Osteoblast (primary cell): ENCODE measurements around the gene EFCAB8. TPM values are rescaled to one million over a fixed set of nuclear protein-coding genes. Genes with fewer than 3 reads are reported as not detected.

Experiments used
- DNase-seq: peaks from one replicate; pipeline ENCODE4 v3.0.0; 2011; ENCODE audit warnings: low spot score, mixed read lengths; ENCODE audit not compliant: insufficient read length; ENCODE audit errors: missing footprints
- H2AFZ ChIP-seq: 2 replicates; pipeline ENCODE4 v1.6.0; 2011; ENCODE audit warnings: mild to moderate bottlenecking, low read length
- H3K27ac ChIP-seq: 2 replicates; pipeline ENCODE4 v1.5.1; 2011; ENCODE audit warnings: mild to moderate bottlenecking, low read depth, low read length, moderate library complexity
- H3K27me3 ChIP-seq: 2 replicates; pipeline ENCODE4 v1.6.0; 2012; ENCODE audit warnings: mild to moderate bottlenecking, control low read depth, inconsistent platforms, low read length, moderate library complexity; ENCODE audit not compliant: insufficient read depth
- H3K36me3 ChIP-seq: 2 replicates; pipeline ENCODE4 v1.5.1; 2011; ENCODE audit warnings: mild to moderate bottlenecking, low read length, control low read depth, moderate library complexity; ENCODE audit not compliant: insufficient read depth
- H3K4me1 ChIP-seq: 2 replicates; pipeline ENCODE4 v1.5.1; 2011; ENCODE audit warnings: mild to moderate bottlenecking, low read length, control low read depth, moderate library complexity; ENCODE audit not compliant: insufficient read depth
- H3K4me2 ChIP-seq: 2 replicates; pipeline ENCODE4 v1.6.0; 2011; ENCODE audit warnings: mild to moderate bottlenecking, low read length; ENCODE audit not compliant: insufficient read depth
- H3K4me3 ChIP-seq: fragments of 200-600 bp; sonication (generic); 3 replicates; pipeline ENCODE4 v1.5.1; 2012; ENCODE audit warnings: mild to moderate bottlenecking, low read length, inconsistent platforms; ENCODE audit not compliant: insufficient read depth
- H3K79me2 ChIP-seq: 2 replicates; pipeline ENCODE4 v1.6.0; 2012; ENCODE audit warnings: mild to moderate bottlenecking, low read length, control low read depth, inconsistent platforms; ENCODE audit not compliant: insufficient read depth
- H3K9me3 ChIP-seq: 2 replicates; pipeline ENCODE4 v1.5.1; 2011; ENCODE audit warnings: low read depth, low read length, control low read depth
- H4K20me1 ChIP-seq: 2 replicates; pipeline ENCODE4 v1.6.0; 2012; ENCODE audit warnings: mild to moderate bottlenecking, low read length, control low read depth; ENCODE audit not compliant: insufficient read depth
- total RNA-seq: library from RNA; depleted of rRNA; stranded (reverse); fragments of >200 nt; gene quantifications from 2 replicates; pipeline ENCODE4 v1.2.3, GENCODE V29; 2012
- TF ChIP-seq, protein P1 (sequence below): IDR thresholded peaks from 2 replicates; pipeline ENCODE4 v1.5.1; 2011; ENCODE audit warnings: mild to moderate bottlenecking, low read depth, low read length, moderate library complexity; ENCODE audit errors: extremely low read depth

Gene EFCAB8
- total RNA-seq, 1 donor = 1.4 TPM

DNA sequence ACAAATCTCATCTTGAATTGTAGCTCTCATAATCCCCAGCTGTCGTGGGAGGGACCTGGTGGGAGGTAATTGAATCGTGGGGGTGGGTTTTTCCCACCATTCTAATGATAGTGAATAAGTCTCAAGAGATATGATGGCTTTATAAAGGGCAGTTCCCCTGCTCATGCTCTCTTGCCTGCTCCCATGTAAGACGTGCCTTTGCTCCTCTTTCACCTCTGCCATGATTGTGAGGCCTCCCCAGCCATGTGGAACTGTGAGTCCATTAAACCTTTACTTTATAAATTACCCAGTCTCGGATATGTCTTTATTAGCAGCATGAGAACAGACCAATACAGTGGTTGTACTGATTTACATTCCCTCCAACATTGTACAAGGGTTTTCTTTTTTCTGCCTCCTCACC, 75.9 kb downstream of the EFCAB8 start:
- Histone ChIP-seq H3K4me1 (no peaks in the 10 kb centered on the region), H2AFZ (no peak overlapping the region), H3K27ac (no peak overlapping the region), H4K20me1 (no peaks in the 10 kb centered on the region), H3K4me3 (no peak overlapping the region), H3K9me3 (no peaks in the 10 kb centered on the region), H3K79me2 (no peaks in the 10 kb centered on the region), H3K27me3 (no peaks in the 10 kb centered on the region), H3K36me3 (no peaks in the 10 kb centered on the region), H3K4me2 (no peak overlapping the region)
- DNase-seq = no peak
- TF ChIP-seq, protein P1, sequence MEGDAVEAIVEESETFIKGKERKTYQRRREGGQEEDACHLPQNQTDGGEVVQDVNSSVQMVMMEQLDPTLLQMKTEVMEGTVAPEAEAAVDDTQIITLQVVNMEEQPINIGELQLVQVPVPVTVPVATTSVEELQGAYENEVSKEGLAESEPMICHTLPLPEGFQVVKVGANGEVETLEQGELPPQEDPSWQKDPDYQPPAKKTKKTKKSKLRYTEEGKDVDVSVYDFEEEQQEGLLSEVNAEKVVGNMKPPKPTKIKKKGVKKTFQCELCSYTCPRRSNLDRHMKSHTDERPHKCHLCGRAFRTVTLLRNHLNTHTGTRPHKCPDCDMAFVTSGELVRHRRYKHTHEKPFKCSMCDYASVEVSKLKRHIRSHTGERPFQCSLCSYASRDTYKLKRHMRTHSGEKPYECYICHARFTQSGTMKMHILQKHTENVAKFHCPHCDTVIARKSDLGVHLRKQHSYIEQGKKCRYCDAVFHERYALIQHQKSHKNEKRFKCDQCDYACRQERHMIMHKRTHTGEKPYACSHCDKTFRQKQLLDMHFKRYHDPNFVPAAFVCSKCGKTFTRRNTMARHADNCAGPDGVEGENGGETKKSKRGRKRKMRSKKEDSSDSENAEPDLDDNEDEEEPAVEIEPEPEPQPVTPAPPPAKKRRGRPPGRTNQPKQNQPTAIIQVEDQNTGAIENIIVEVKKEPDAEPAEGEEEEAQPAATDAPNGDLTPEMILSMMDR = no peak

DNA sequence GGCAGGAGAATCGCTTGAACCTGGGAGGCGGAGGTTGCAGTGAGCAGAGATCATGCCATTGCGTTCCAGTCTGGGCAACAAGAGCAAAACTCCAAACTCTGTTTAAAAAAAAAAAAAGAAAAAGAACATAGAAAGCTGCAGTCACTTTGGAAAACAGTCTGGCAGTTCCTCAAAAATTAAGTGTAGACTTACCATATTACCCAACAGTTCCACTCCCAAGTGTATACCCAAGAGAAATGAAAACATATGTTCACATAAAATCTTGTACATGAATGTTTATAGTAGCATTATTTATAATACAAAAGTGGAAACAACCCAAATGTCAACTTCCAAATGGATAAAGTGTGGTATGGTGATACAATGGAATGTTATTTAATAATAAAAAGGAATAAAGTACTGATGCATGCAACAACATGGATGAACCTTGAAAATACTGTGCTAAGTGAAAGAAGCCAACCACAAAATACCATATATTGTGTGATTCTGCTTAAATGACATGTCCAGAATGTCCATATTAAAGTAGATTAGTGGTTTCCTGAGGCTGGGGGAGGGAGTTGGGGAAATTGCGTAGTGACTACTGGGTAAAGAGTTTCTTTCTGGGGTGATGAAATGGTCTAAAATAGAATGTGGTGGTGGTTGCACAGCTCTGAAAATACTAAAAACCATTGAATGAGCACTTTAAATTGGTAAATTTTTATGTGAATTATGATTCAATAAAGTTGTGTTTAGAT, 82.6 kb downstream of the EFCAB8 start:
- Histone ChIP-seq H3K4me1 (no peaks in the 10 kb centered on the region), H3K4me3 (no peak overlapping the region), H3K27me3 (peaks cover 3% of the 10 kb centered on the region), H3K36me3 (no peaks in the 10 kb centered on the region), H4K20me1 (no peaks in the 10 kb centered on the region), H3K4me2 (no peak overlapping the region), H3K79me2 (no peaks in the 10 kb centered on the region), H3K9me3 (no peaks in the 10 kb centered on the region), H2AFZ (no peak overlapping the region), H3K27ac (no peak overlapping the region)
- DNase-seq = no peak
- TF ChIP-seq, protein P1 = no peak

DNA sequence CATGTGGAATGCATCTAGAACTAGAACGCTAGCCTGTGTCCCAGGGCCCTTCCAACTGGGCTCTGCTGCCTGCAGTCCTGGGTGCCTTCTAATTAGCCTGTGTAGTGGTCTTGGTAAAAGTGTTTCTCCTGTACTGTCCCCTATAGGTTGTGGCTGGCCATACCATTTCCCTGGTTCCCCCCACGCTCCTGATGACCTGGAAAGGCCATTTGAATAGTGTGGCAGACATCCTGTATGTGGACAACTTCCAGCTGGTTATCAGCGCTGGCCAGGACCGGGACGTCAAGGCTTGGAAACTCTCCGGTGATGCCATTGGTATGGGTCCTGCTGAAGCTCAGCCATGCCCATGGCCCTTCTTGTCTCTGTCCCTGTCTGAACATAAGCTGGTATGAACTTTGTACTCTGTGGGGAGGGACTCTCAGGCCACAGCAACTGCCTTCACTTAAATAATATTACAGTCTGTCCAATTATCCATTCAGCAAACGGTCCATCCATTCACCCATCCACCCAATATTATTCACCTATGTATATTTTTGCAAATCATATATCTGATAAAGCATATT, 84.8 kb downstream of the EFCAB8 start:
- no peak overlapping the region for H2AFZ ChIP-seq
- TF ChIP-seq, protein P1 = no peak
- H3K4me1 ChIP-seq = no peaks in the 10 kb centered on the region

DNA sequence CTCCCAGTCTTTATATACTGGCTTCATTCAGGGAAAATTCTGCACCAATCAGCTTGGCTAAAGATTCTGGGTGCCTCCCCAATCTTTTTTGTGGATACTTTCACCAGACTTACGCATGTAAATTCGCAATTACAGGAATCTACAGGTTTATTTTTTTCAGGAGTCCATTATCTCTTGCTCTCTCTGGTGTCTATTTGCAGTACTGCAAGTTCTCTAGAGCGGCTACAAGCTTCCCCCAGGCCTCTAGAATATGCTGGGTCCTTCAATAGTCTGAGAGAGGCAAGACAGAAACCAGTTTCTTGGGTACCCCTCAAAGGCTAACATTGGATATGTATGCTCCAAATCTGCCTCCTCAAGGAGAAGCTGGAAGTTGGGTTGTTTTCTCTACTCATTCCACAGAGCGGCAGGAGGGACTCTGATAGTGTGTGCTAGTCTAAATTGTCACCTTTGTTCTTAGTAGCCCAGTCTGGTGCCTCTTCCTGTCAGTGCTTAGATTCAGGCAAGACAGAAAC, 87.0 kb downstream of the EFCAB8 start:
- peak; percentile 76 for DNase-seq

More for the DNA sequence above, 84.8 kb downstream of the EFCAB8 start:
- no peak overlapping the region for H3K27ac ChIP-seq
- H4K20me1 ChIP-seq = no peaks in the 10 kb centered on the region
- no peaks in the 10 kb centered on the region for H3K79me2 ChIP-seq
- DNase-seq = no peak
- no peak overlapping the region for H3K4me2 ChIP-seq
- H3K9me3 ChIP-seq = no peaks in the 10 kb centered on the region
- no peak overlapping the region for H3K4me3 ChIP-seq
- no peaks in the 10 kb centered on the region for H3K36me3 ChIP-seq
- peaks cover 10% of the 10 kb centered on the region for H3K27me3 ChIP-seq

More for the DNA sequence above, 87.0 kb downstream of the EFCAB8 start:
- TF ChIP-seq, protein P1 = peak; percentile 55
- Histone ChIP-seq H3K27me3 (peaks cover 22% of the 10 kb centered on the region), H3K4me3 (no peak overlapping the region), H3K27ac (no peak overlapping the region), H2AFZ (no peak overlapping the region), H3K79me2 (no peaks in the 10 kb centered on the region), H4K20me1 (no peaks in the 10 kb centered on the region), H3K4me1 (no peaks in the 10 kb centered on the region), H3K36me3 (no peaks in the 10 kb centered on the region), H3K4me2 (no peak overlapping the region), H3K9me3 (no peaks in the 10 kb centered on the region)
